ENCODE results near the gene ZSCAN20.

DNA sequence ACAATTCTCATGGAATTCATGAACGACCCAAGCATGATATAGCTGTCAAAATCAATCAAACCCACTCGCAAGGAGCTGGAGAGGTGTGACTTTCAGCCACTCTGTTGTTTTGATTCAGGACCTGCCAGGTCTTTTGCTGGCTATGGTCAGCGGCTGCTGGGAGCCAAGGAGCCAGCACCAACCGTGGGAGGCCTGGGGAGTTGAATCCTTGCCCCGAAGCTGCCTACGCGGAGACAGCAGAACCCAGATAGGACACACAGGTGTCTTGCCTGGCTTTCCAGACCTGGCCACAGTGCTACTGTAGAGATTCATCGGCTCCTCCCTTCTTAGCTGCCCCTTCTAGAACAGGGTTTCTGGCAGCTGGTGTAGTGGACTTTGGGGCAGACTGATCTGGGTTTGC, 42.7 kb downstream of the ZSCAN20 start:
- TF ChIP-seq POLR2AphosphoS5 (IDR thresholded peaks at IDR 0.05; ENCODE audit: low read depth, low read length): no peak
- TF ChIP-seq SIN3A (IDR thresholded peaks at IDR 0.05; ENCODE audit: borderline replicate concordance, insufficient read depth, low read length): no peak
- TF ChIP-seq FOXP2 (optimal IDR thresholded peaks at IDR 0.05; ENCODE audit: borderline replicate concordance, extremely low read depth, extremely low read length, insufficient read depth): no peak
- TF ChIP-seq, protein P1, sequence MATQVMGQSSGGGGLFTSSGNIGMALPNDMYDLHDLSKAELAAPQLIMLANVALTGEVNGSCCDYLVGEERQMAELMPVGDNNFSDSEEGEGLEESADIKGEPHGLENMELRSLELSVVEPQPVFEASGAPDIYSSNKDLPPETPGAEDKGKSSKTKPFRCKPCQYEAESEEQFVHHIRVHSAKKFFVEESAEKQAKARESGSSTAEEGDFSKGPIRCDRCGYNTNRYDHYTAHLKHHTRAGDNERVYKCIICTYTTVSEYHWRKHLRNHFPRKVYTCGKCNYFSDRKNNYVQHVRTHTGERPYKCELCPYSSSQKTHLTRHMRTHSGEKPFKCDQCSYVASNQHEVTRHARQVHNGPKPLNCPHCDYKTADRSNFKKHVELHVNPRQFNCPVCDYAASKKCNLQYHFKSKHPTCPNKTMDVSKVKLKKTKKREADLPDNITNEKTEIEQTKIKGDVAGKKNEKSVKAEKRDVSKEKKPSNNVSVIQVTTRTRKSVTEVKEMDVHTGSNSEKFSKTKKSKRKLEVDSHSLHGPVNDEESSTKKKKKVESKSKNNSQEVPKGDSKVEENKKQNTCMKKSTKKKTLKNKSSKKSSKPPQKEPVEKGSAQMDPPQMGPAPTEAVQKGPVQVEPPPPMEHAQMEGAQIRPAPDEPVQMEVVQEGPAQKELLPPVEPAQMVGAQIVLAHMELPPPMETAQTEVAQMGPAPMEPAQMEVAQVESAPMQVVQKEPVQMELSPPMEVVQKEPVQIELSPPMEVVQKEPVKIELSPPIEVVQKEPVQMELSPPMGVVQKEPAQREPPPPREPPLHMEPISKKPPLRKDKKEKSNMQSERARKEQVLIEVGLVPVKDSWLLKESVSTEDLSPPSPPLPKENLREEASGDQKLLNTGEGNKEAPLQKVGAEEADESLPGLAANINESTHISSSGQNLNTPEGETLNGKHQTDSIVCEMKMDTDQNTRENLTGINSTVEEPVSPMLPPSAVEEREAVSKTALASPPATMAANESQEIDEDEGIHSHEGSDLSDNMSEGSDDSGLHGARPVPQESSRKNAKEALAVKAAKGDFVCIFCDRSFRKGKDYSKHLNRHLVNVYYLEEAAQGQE (IDR thresholded peaks at IDR 0.05; ENCODE audit: insufficient read depth in 1 of 2, low read depth in 2 of 2, low read length in 2 of 2): no peak
- TF ChIP-seq TAF1 (IDR thresholded peaks at IDR 0.05; ENCODE audit: borderline replicate concordance, insufficient read depth, low read length): no peak
